KG1 (cell line): Measurements from ENCODE around the gene CCND1.
"Not testable (repeated sequence)": the region's sequence is repeated elsewhere in the genome, so short reads cannot be mapped to it uniquely, and the experiment has no call there.

ENCODE experiments used
- DNase-seq: peaks from one replicate; lab custom pipeline; 2025; lab: John Stamatoyannopoulos, UW

The CCND1 gene

GRCh38 chr11:69618237-69618636 lies 22.7 kb upstream of the CCND1 start:
- no peak for DNase-seq

- no peak for DNase-seq
These were observed 20.2 kb upstream of the CCND1 start for GRCh38 chr11:69620683-69621290.

- not testable (repeated sequence) for DNase-seq
These were observed 18.8 kb upstream of the CCND1 start for GRCh38 chr11:69622097-69622681.

- no peak for DNase-seq
These were observed 16.7 kb upstream of the CCND1 start for GRCh38 chr11:69624293-69624692.

- no peak for DNase-seq
These were observed 15.5 kb upstream of the CCND1 start for GRCh38 chr11:69625476-69625875.

GRCh38 chr11:69627551-69627950 lies 13.4 kb upstream of the CCND1 start:
- DNase-seq = no peak

- no peak for DNase-seq
These were observed 10.9 kb upstream of the CCND1 start for GRCh38 chr11:69630017-69630416.

GRCh38 chr11:69630424-69630823 lies 10.5 kb upstream of the CCND1 start:
- no peak for DNase-seq

- no peak for DNase-seq
These were observed 8.1 kb upstream of the CCND1 start for GRCh38 chr11:69632900-69633299.

GRCh38 chr11:69634069-69634468 lies 6.9 kb upstream of the CCND1 start:
- DNase-seq = no peak

GRCh38 chr11:69634590-69634989 lies 6.4 kb upstream of the CCND1 start:
- DNase-seq = no peak

- no peak for DNase-seq
These were observed 5.8 kb upstream of the CCND1 start for GRCh38 chr11:69635195-69635594.

GRCh38 chr11:69635804-69636511 lies 5.0 kb upstream of the CCND1 start:
- no peak for DNase-seq

GRCh38 chr11:69636512-69637197 lies 4.3 kb upstream of the CCND1 start:
- DNase-seq = no peak

- DNase-seq = no peak
These were observed 3.6 kb upstream of the CCND1 start for GRCh38 chr11:69637198-69637940.

GRCh38 chr11:69637941-69638871 lies 2.8 kb upstream of the CCND1 start:
- DNase-seq = no peak

- DNase-seq = no peak
These were observed 1.8 kb upstream of the CCND1 start for GRCh38 chr11:69638941-69639681.

- DNase-seq = no peak
These were observed 1.1 kb upstream of the CCND1 start for GRCh38 chr11:69639831-69640230.

- DNase-seq = no peak
These were observed 529 bp upstream of the CCND1 start for GRCh38 chr11:69640260-69640994.
